Fibroblast of lung (primary cell): Measurements from ENCODE around the gene FER. TPM values are rescaled to one million over a fixed set of nuclear protein-coding genes. Genes with fewer than 3 reads are reported as not detected.
"Not testable (repeated sequence)": the region's sequence is repeated elsewhere in the genome, so short reads cannot be mapped to it uniquely, and the experiment has no call there.

ENCODE experiments used
- DNase-seq, 2 donors: peaks; one replicate each; pipeline versions ENCODE4 v3.0.0 to v3.0.0-alpha.2; 2010; ENCODE audit warnings: low read depth in 2 of 2
- H2AFZ ChIP-seq: 2 replicates; pipeline ENCODE4 v1.5.1; 2012; ENCODE audit warnings: low read length, control low read depth, inconsistent platforms
- H3K27ac ChIP-seq: 2 replicates; pipeline ENCODE4 v1.5.1; 2011; ENCODE audit warnings: low read length, control low read depth; ENCODE audit not compliant: insufficient read depth
- H3K27me3 ChIP-seq: 2 replicates; pipeline ENCODE4 v1.5.1; 2011; ENCODE audit warnings: mild to moderate bottlenecking, low read length; ENCODE audit not compliant: control insufficient read depth, insufficient read depth
- H3K36me3 ChIP-seq: 2 replicates; pipeline ENCODE4 v1.5.1; 2011; ENCODE audit warnings: low read length; ENCODE audit not compliant: control insufficient read depth, insufficient read depth
- H3K4me1 ChIP-seq: 2 replicates; pipeline ENCODE4 v1.5.1; 2011; ENCODE audit warnings: low read length; ENCODE audit not compliant: control insufficient read depth, insufficient read depth; ENCODE audit errors: extremely low read depth
- H3K4me2 ChIP-seq: 2 replicates; pipeline ENCODE4 v1.5.1; 2011; ENCODE audit warnings: low read length, control low read depth; ENCODE audit not compliant: insufficient read depth; ENCODE audit errors: extremely low read depth
- H3K4me3 ChIP-seq, 4 experiments: fragments of 200-600 bp in 1 of 4; sonication (generic) in 1 of 4; replicated peaks in 1 of 4; 2 replicates each; pipeline ENCODE4 v1.5.1; 2011 to 2016; ENCODE audit warnings: low read length in 4 of 4, low read depth in 3 of 4, mild to moderate bottlenecking in 3 of 4, control low read depth in 2 of 4, inconsistent platforms in 1 of 4, mixed read lengths in 1 of 4; ENCODE audit not compliant: insufficient read depth in 1 of 4; ENCODE audit errors: control extremely low read depth in 1 of 4
- H3K79me2 ChIP-seq: 2 replicates; pipeline ENCODE4 v1.5.1; 2012; ENCODE audit warnings: mild to moderate bottlenecking, low read length, inconsistent platforms; ENCODE audit not compliant: control insufficient read depth, insufficient read depth
- H3K9ac ChIP-seq: 2 replicates; pipeline ENCODE4 v1.5.1; 2011; ENCODE audit warnings: mild to moderate bottlenecking, low read length, control low read depth; ENCODE audit not compliant: insufficient read depth
- H3K9me3 ChIP-seq: 2 replicates; pipeline ENCODE4 v1.5.1; 2012; ENCODE audit warnings: low read depth, low read length; ENCODE audit not compliant: control insufficient read depth, insufficient read depth
- H4K20me1 ChIP-seq: 2 replicates; pipeline ENCODE4 v1.5.1; 2011; ENCODE audit warnings: low read length; ENCODE audit not compliant: control insufficient read depth, insufficient read depth; ENCODE audit errors: extremely low read depth
- CTCF ChIP-seq, 2 donors: IDR thresholded peaks in 1 of 2; conservative IDR thresholded peaks in 1 of 2; 1 replicate in 1 of 2; 2 replicates in 1 of 2; pipeline ENCODE4 v1.5.1; 2011 to 2012; ENCODE audit warnings: low read length in 2 of 2, control low read depth in 1 of 2, inconsistent platforms in 1 of 2, low read depth in 1 of 2, mild to moderate bottlenecking in 1 of 2
- EZH2 ChIP-seq: IDR thresholded peaks from 2 replicates; pipeline ENCODE4 v1.5.1; 2012; ENCODE audit warnings: low read length, control low read depth, mild to moderate bottlenecking; ENCODE audit errors: missing control alignments
- polyA plus RNA-seq, 2 donors: library from polyadenylated mRNA; depleted of rRNA in 1 of 2; stranded (reverse) in 1 of 2; unstranded in 1 of 2; fragments of >200 nt; gene quantifications; 2 replicates each; pipeline ENCODE4 v1.2.1, GENCODE V29; 2011 to 2012; ENCODE audit warnings: missing spikeins in 1 of 2
- total RNA-seq: library from RNA; depleted of rRNA; stranded (reverse); fragments of >200 nt; gene quantifications from 2 replicates; pipeline ENCODE4 v1.2.1, GENCODE V29; 2014

Gene FER
- total and polyA plus RNA-seq, 2 donors (not counting 1 experiment from before 2014, with no cell fraction given), result 12.2 to 21.3 TPM

GRCh38 chr5:108898257-108898656, 150.6 kb downstream of the FER start:
- H3K79me2 ChIP-seq, result no peaks in the 10 kb centered on the region
- H3K27ac ChIP-seq, result no peak overlapping the region
- no peaks in the 10 kb centered on the region for H3K27me3 ChIP-seq
- H3K4me1 ChIP-seq, result peaks cover 3% of the 10 kb centered on the region
- no peak for DNase-seq
- no peaks in the 10 kb centered on the region for H3K9me3 ChIP-seq
- no peak for TF ChIP-seq CTCF (conservative IDR thresholded peaks at IDR 0.05 in 1 of 2, IDR thresholded peaks at IDR 0.05 in 1 of 2; ENCODE audit: low read depth in 1 of 2, low read length in 2 of 2)
- no peak for TF ChIP-seq EZH2
- no peaks in the 10 kb centered on the region for H3K36me3 ChIP-seq
- no peak overlapping the region for H3K4me2 ChIP-seq
- H4K20me1 ChIP-seq, result no peaks in the 10 kb centered on the region
- H3K4me3 ChIP-seq, result no peak overlapping the region
- no peak overlapping the region for H2AFZ ChIP-seq
- no peak overlapping the region for H3K9ac ChIP-seq

GRCh38 chr5:108898707-108899106, 151.0 kb downstream of the FER start:
- Histone ChIP-seq H3K4me3 (no peak overlapping the region), H2AFZ (no peak overlapping the region), H3K9me3 (no peaks in the 10 kb centered on the region), H3K27me3 (no peaks in the 10 kb centered on the region), H3K36me3 (no peaks in the 10 kb centered on the region), H3K79me2 (no peaks in the 10 kb centered on the region), H4K20me1 (no peaks in the 10 kb centered on the region), H3K9ac (no peak overlapping the region), H3K4me2 (no peak overlapping the region), H3K4me1 (peaks cover 3% of the 10 kb centered on the region), H3K27ac (no peak overlapping the region)
- TF ChIP-seq EZH2 (no peak), CTCF (conservative IDR thresholded peaks at IDR 0.05 in 1 of 2, IDR thresholded peaks at IDR 0.05 in 1 of 2; ENCODE audit: low read depth in 1 of 2, low read length in 2 of 2) (no peak)
- no peak for DNase-seq

- not testable (repeated sequence) for H3K79me2 ChIP-seq, H3K4me3 ChIP-seq, H3K9ac ChIP-seq, H3K9me3 ChIP-seq, H3K36me3 ChIP-seq, H3K27me3 ChIP-seq, H4K20me1 ChIP-seq, H2AFZ ChIP-seq, H3K4me1 ChIP-seq, H3K27ac ChIP-seq, H3K4me2 ChIP-seq
- peak in 1 of 2 donors; percentile 42 for DNase-seq
Measured at GRCh38 chr5:108899244-108899643, 151.5 kb downstream of the FER start.
